H1 (cell line): ENCODE results near the gene TUBGCP4. TPM values are rescaled to one million over a fixed set of nuclear protein-coding genes. Genes with fewer than 3 reads are reported as not detected.

Experiments used
- CTCF ChIA-PET: fragments of 300-600 bp; sonication (Branson Sonifier 250); formaldehyde crosslinking; loops from one replicate; lab custom pipeline; 2021; ENCODE audit not compliant: partially characterized antibody; lab: Charles Lee
- POLR2A ChIA-PET: fragments of 300-600 bp; sonication (Branson Sonifier 250); formaldehyde crosslinking; loops from one replicate; lab custom pipeline; 2021; ENCODE audit warnings: inconsistent platforms; ENCODE audit not compliant: partially characterized antibody; lab: Charles Lee
- DNase-seq, 2 experiments: peaks; one replicate each; pipeline versions ENCODE4 v3.0.0 to v3.0.0-alpha.2; 2010 to 2022; ENCODE audit warnings: low spot score in 2 of 2, low read depth in 1 of 2, mixed read lengths in 1 of 2
- FAIRE-seq: peaks from 2 replicates; lab custom pipeline; 2011; peaks lifted over from hg19 to GRCh38; lab: Jason Lieb, UNC
- H2AFZ ChIP-seq: 2 replicates; pipeline ENCODE4 v1.8.1; 2012; ENCODE audit warnings: low read length, inconsistent platforms
- H2AK5ac ChIP-seq: 2 replicates; pipeline ENCODE4 v1.6.1; 2013; ENCODE audit warnings: low read depth, low read length
- H2BK120ac ChIP-seq: replicated peaks from 2 replicates; pipeline ENCODE3; 2013; ENCODE audit warnings: low read depth, low read length, inconsistent platforms
- H2BK12ac ChIP-seq: 2 replicates; pipeline ENCODE4 v1.6.1; 2013; ENCODE audit warnings: low read depth, low read length
- H2BK15ac ChIP-seq: 2 replicates; pipeline ENCODE4 v1.6.1; 2013; ENCODE audit warnings: low read length
- H2BK20ac ChIP-seq: 2 replicates; pipeline ENCODE4 v1.6.1; 2013; ENCODE audit warnings: low read length
- H2BK5ac ChIP-seq: 2 replicates; pipeline ENCODE4 v1.6.1; 2013; ENCODE audit warnings: low read depth, low read length
- H3K14ac ChIP-seq: 2 replicates; pipeline ENCODE4 v1.6.1; 2013; ENCODE audit warnings: inconsistent platforms; ENCODE audit not compliant: insufficient read length
- H3K18ac ChIP-seq: 2 replicates; pipeline ENCODE4 v1.6.1; 2013; ENCODE audit warnings: low read length; ENCODE audit errors: extremely low read depth
- H3K23ac ChIP-seq: 2 replicates; pipeline ENCODE4 v1.6.1; 2013; ENCODE audit warnings: inconsistent platforms; ENCODE audit not compliant: insufficient read length
- H3K23me2 ChIP-seq: 2 replicates; pipeline ENCODE4 v1.6.1; 2013; ENCODE audit warnings: low read depth, low read length
- H3K27ac ChIP-seq: 2 replicates; pipeline ENCODE4 v1.6.1; 2011; ENCODE audit warnings: low read depth, low read length, inconsistent platforms
- H3K27me3 ChIP-seq, 4 experiments: replicated peaks in 1 of 4; 1 replicate in 1 of 4; 2 replicates in 3 of 4; pipeline versions ENCODE4 v1.6.1 to v1.8.1; 2011 to 2013; ENCODE audit warnings: low read length in 3 of 4, mild to moderate bottlenecking in 3 of 4, inconsistent platforms in 2 of 4, mixed read lengths in 2 of 4, moderate library complexity in 1 of 4; ENCODE audit not compliant: control insufficient read depth in 3 of 4, insufficient read depth in 3 of 4; ENCODE audit errors: extremely low read depth in 1 of 4
- H3K36me3 ChIP-seq, 4 experiments: 2 replicates each; pipeline versions ENCODE4 v1.6.1 to v1.8.1; 2011 to 2013; ENCODE audit warnings: mild to moderate bottlenecking in 4 of 4, low read length in 3 of 4, moderate library complexity in 2 of 4, control low read depth in 1 of 4, inconsistent platforms in 1 of 4; ENCODE audit not compliant: insufficient read depth in 4 of 4, control insufficient read depth in 2 of 4
- H3K4ac ChIP-seq: replicated peaks from 2 replicates; pipeline ENCODE3; 2013; ENCODE audit warnings: low read length, low read depth, mixed read lengths, inconsistent platforms; ENCODE audit not compliant: insufficient read length
- H3K4me1 ChIP-seq, 4 experiments: replicated peaks in 1 of 4; 1 replicate in 1 of 4; 2 replicates in 3 of 4; pipeline versions ENCODE4 v1.6.1 to v1.8.1; 2011 to 2013; ENCODE audit warnings: low read length in 3 of 4, inconsistent platforms in 2 of 4, mixed read lengths in 1 of 4; ENCODE audit not compliant: insufficient read depth in 4 of 4, control insufficient read depth in 3 of 4
- H3K4me2 ChIP-seq, 2 experiments: 2 replicates each; pipeline versions ENCODE4 v1.6.1 to v1.8.1; 2011 to 2013; ENCODE audit warnings: low read depth in 2 of 2, low read length in 2 of 2, control low read depth in 1 of 2, inconsistent platforms in 1 of 2, mild to moderate bottlenecking in 1 of 2; ENCODE audit not compliant: insufficient read depth in 1 of 2
- H3K4me3 ChIP-seq, 4 experiments: fragments of 200-600, 300-600 bp in 1 of 4; sonication (generic), shearing (Covaris generic), sonication (Bioruptor Twin) in 1 of 4; 2 replicates each; pipeline versions ENCODE4 v1.5.1 to v1.8.1; 2011 to 2016; ENCODE audit warnings: low read length in 4 of 4, low read depth in 3 of 4, control low read depth in 2 of 4, inconsistent platforms in 2 of 4, mild to moderate bottlenecking in 2 of 4, mixed read lengths in 1 of 4, moderate library complexity in 1 of 4; ENCODE audit not compliant: insufficient read depth in 2 of 4; ENCODE audit errors: extremely low read depth in 1 of 4
- H3K56ac ChIP-seq: replicated peaks from 2 replicates; pipeline ENCODE3; 2013; ENCODE audit warnings: low read depth, mild to moderate bottlenecking, mixed read lengths, low read length, inconsistent platforms; ENCODE audit not compliant: insufficient read length
- H3K79me1 ChIP-seq: 2 replicates; pipeline ENCODE4 v1.6.1; 2013; ENCODE audit warnings: low read depth, low read length, control low read depth
- H3K79me2 ChIP-seq, 2 experiments: 2 replicates each; pipeline versions ENCODE4 v1.6.1 to v1.8.1; 2012 to 2013; ENCODE audit warnings: low read length in 2 of 2, mild to moderate bottlenecking in 2 of 2, inconsistent platforms in 1 of 2; ENCODE audit not compliant: insufficient read depth in 2 of 2, control insufficient read depth in 1 of 2
- H3K9ac ChIP-seq, 4 experiments: replicated peaks in 1 of 4; 1 replicate in 1 of 4; 2 replicates in 3 of 4; pipeline versions ENCODE4 v1.6.1 to v1.8.1; 2011 to 2013; ENCODE audit warnings: low read depth in 3 of 4, low read length in 3 of 4, control low read depth in 2 of 4, mild to moderate bottlenecking in 2 of 4, moderate library complexity in 2 of 4, inconsistent platforms in 1 of 4; ENCODE audit errors: extremely low read depth in 1 of 4
- H3K9me3 ChIP-seq, 2 experiments: 2 replicates each; pipeline versions ENCODE4 v1.6.1 to v1.8.1; 2012 to 2013; ENCODE audit warnings: mild to moderate bottlenecking in 2 of 2, moderate library complexity in 2 of 2, control low read depth in 1 of 2, inconsistent platforms in 1 of 2, low read depth in 1 of 2, low read length in 1 of 2, mixed read lengths in 1 of 2; ENCODE audit not compliant: insufficient read depth in 2 of 2
- H4K20me1 ChIP-seq, 2 experiments: replicated peaks in 1 of 2; 2 replicates each; pipeline versions ENCODE3 to v1.8.1; 2011 to 2013; ENCODE audit warnings: inconsistent platforms in 2 of 2, low read length in 2 of 2, mild to moderate bottlenecking in 1 of 2; ENCODE audit not compliant: insufficient read depth in 2 of 2, control insufficient read depth in 1 of 2
- H4K5ac ChIP-seq: 2 replicates; pipeline ENCODE4 v1.6.1; 2013; ENCODE audit warnings: low read length, low read depth, mixed read lengths, inconsistent platforms; ENCODE audit not compliant: insufficient read length
- H4K8ac ChIP-seq: 2 replicates; pipeline ENCODE4 v1.8.0; 2013; ENCODE audit warnings: mild to moderate bottlenecking, moderate library complexity, low read length, inconsistent platforms; ENCODE audit not compliant: insufficient read depth; ENCODE audit errors: extremely low read depth
- H4K91ac ChIP-seq: replicated peaks from 2 replicates; pipeline ENCODE3; 2013; ENCODE audit warnings: low read length, mixed read lengths, inconsistent platforms; ENCODE audit not compliant: insufficient read length
- BCL11A ChIP-seq, 2 experiments: IDR thresholded peaks; one replicate each; pipeline ENCODE4 v1.6.1; 2011; ENCODE audit warnings: low read depth in 2 of 2, low read length in 2 of 2, mild to moderate bottlenecking in 2 of 2
- CTBP2 ChIP-seq: IDR thresholded peaks from 2 replicates; pipeline ENCODE4 v1.7.0; 2011; ENCODE audit warnings: borderline replicate concordance, mild to moderate bottlenecking, moderate library complexity, mixed read lengths, low read length; ENCODE audit not compliant: insufficient read depth, insufficient read length
- FOSL1 ChIP-seq: IDR thresholded peaks from 2 replicates; pipeline ENCODE4 v1.6.1; 2011; ENCODE audit warnings: mild to moderate bottlenecking, low read depth, low read length, moderate library complexity; ENCODE audit not compliant: insufficient read depth
- JUND ChIP-seq: IDR thresholded peaks from 2 replicates; pipeline ENCODE4 v1.6.1; 2011; ENCODE audit warnings: mild to moderate bottlenecking, improper control_type of control experiment, low read length
- RFX5 ChIP-seq: IDR thresholded peaks from 2 replicates; pipeline ENCODE4 v1.6.1; 2011; ENCODE audit warnings: low read depth, low read length, improper control_type of control experiment, borderline replicate concordance
- SAP30 ChIP-seq: fragments of 300-600 bp; sonication (generic); IDR thresholded peaks from 2 replicates; pipeline ENCODE4 v1.7.1; 2012; ENCODE audit warnings: low read length, moderate library complexity, mild to moderate bottlenecking, inconsistent platforms; ENCODE audit not compliant: insufficient read depth, insufficient replicate concordance
- SIN3A ChIP-seq, 2 experiments: IDR thresholded peaks in 1 of 2; conservative IDR thresholded peaks in 1 of 2; 2 replicates each; pipeline ENCODE4 v1.6.1; 2011 to 2012; ENCODE audit warnings: low read length in 2 of 2, improper control_type of control experiment in 1 of 2, low read depth in 1 of 2, mild to moderate bottlenecking in 1 of 2
- SIX5 ChIP-seq: IDR thresholded peaks from 2 replicates; pipeline ENCODE4 v1.6.1; 2011; ENCODE audit warnings: mild to moderate bottlenecking, low read depth, low read length
- WGBS, 2 experiments: shearing (Covaris generic) in 1 of 2; methylation state at CpG; one replicate each; pipeline versions ENCODE4 v1.1.6 to v1.1.7; 2013 to 2015; ENCODE audit warnings: low lambda C conversion rate in 2 of 2, mixed read lengths in 2 of 2, inconsistent platforms in 1 of 2, low coverage in 1 of 2, missing lambda C conversion rate in 1 of 2; ENCODE audit not compliant: insufficient replicate concordance in 2 of 2, insufficient coverage in 1 of 2, insufficient read length in 1 of 2; ENCODE audit errors: extremely low coverage in 1 of 2, missing lambda C conversion rate in 1 of 2; 5-methylcytosine and 5-hydroxymethylcytosine counted together
- polyA plus RNA-seq, 7 experiments: library from polyadenylated mRNA; depleted of rRNA in 3 of 7; stranded (reverse) in 5 of 7; unstranded in 2 of 7; fragments of >200 nt in 5 of 7; fragments of 200-250 nt in 2 of 7; gene quantifications; 1 replicate in 5 of 7; 2 replicates in 1 of 7; 4 replicates in 1 of 7; pipeline versions ENCODE4 v1.2.1 to v1.2.3, GENCODE V29; 2011 to 2013; ENCODE audit warnings: missing spikeins in 2 of 7, mixed read lengths in 2 of 7
- total RNA-seq: library from RNA; stranded (reverse); fragmentation: NEBNext Ultra II Directional; extraction: Animal tissue kit (Norgen Biotek cat#: 25700); gene quantifications from 2 replicates; pipeline ENCODE4 v1.2.1, GENCODE V29; 2021

The TUBGCP4 gene
- total and polyA plus RNA-seq, 2 of the 8 experiments (the other 6 are each of a cell fraction or from before 2014, with no cell fraction given): 7.3 to 23.4 TPM

GRCh38 chr15:43390723-43391122, 19.8 kb downstream of the TUBGCP4 start:
- Histone ChIP-seq H3K4ac (no peak overlapping the region), H2BK12ac (no peak overlapping the region), H3K4me2 (no peak overlapping the region), H3K27me3 (no peaks in the 10 kb centered on the region), H3K56ac (no peak overlapping the region), H2AFZ (no peak overlapping the region), H3K9ac (no peak overlapping the region), H2BK5ac (no peak overlapping the region), H3K4me1 (no peaks in the 10 kb centered on the region), H3K79me1 (no peaks in the 10 kb centered on the region), H2AK5ac (no peak overlapping the region), H2BK120ac (no peak overlapping the region), H3K4me3 (no peak overlapping the region), H2BK20ac (no peak overlapping the region), H4K5ac (no peak overlapping the region), H3K23ac (no peak overlapping the region), H3K23me2 (no peaks in the 10 kb centered on the region), H4K20me1 (no peaks in the 10 kb centered on the region), H3K14ac (no peak overlapping the region), H3K9me3 (no peaks in the 10 kb centered on the region), H4K91ac (no peak overlapping the region), H3K27ac (no peak overlapping the region), H4K8ac (no peak overlapping the region), H3K79me2 (no peaks in the 10 kb centered on the region), H2BK15ac (no peak overlapping the region), H3K36me3 (peaks cover 0 to 22% (median 11%) of the 10 kb centered on the region in 4 experiments; a peak in 6 of 8 replicates), H3K18ac (no peak overlapping the region)
- no peak for FAIRE-seq
- DNase-seq: no peak
- no peak for TF ChIP-seq RFX5
- no peak for TF ChIP-seq FOSL1
- TF ChIP-seq SAP30: no peak
- TF ChIP-seq SIN3A (conservative IDR thresholded peaks at IDR 0.05 in 1 of 2, IDR thresholded peaks at IDR 0.05 in 1 of 2; ENCODE audit: low read depth in 1 of 2, low read length in 2 of 2): no peak
- no peak for TF ChIP-seq SIX5
- TF ChIP-seq CTBP2: no peak
- no peak for TF ChIP-seq BCL11A (IDR thresholded peaks at IDR 0.05; ENCODE audit: low read depth in 2 of 2, low read length in 2 of 2)
- no peak for TF ChIP-seq JUND
- ChIA-PET CTCF (interaction anchor here (1.5 to 2.6 kb wide), 2 partner anchors 9 to 15 kb away, joined by 4 to 8 read pairs; no protein-coding TSS in a partner anchor), POLR2A (no interaction called here)
- 92% methylated on average over 8 of the region's 8 CpGs; no CpG with 5 or more reads in 1 of the 2 experiments for WGBS, 2 experiments
